H9 (cell line): ENCODE results near the gene KCNH5. TPM values are rescaled to one million over a fixed set of nuclear protein-coding genes. Genes with fewer than 3 reads are reported as not detected.

Source experiments
- DNase-seq: peaks from one replicate; pipeline ENCODE4 v3.0.0-alpha.2; 2017
- H2AFZ ChIP-seq: one replicate; pipeline ENCODE4 v1.6.1; 2013; ENCODE audit warnings: mild to moderate bottlenecking, low read length, control low read depth, moderate library complexity
- H2AK5ac ChIP-seq: 2 replicates; pipeline ENCODE4 v1.6.1; 2013; ENCODE audit warnings: low read length, control low read depth, mixed read lengths; ENCODE audit not compliant: insufficient read length
- H2BK120ac ChIP-seq: one replicate; pipeline ENCODE4 v1.6.1; 2013; ENCODE audit warnings: low read depth, mild to moderate bottlenecking, low read length, control low read depth, inconsistent platforms; ENCODE audit not compliant: poor library complexity, severe bottlenecking
- H2BK12ac ChIP-seq: 2 replicates; pipeline ENCODE4 v1.6.1; 2013; ENCODE audit warnings: low read length, control low read depth, mixed read lengths, low read depth; ENCODE audit not compliant: insufficient read length
- H2BK15ac ChIP-seq: 2 replicates; pipeline ENCODE4 v1.6.1; 2013; ENCODE audit warnings: low read depth, low read length, control low read depth
- H2BK20ac ChIP-seq: one replicate; pipeline ENCODE4 v1.6.1; 2013; ENCODE audit warnings: low read depth, mild to moderate bottlenecking, low read length, control low read depth, inconsistent platforms; ENCODE audit not compliant: poor library complexity, severe bottlenecking
- H2BK5ac ChIP-seq: 2 replicates; pipeline ENCODE4 v1.6.1; 2013; ENCODE audit warnings: low read length, control low read depth, mixed read lengths; ENCODE audit not compliant: insufficient read length
- H3K14ac ChIP-seq: 2 replicates; pipeline ENCODE4 v1.6.1; 2013; ENCODE audit warnings: low read length, control low read depth; ENCODE audit not compliant: insufficient read depth
- H3K18ac ChIP-seq: 2 replicates; pipeline ENCODE4 v1.6.1; 2013; ENCODE audit warnings: low read depth, mild to moderate bottlenecking, mixed read lengths, low read length, control low read depth; ENCODE audit not compliant: insufficient read length
- H3K23ac ChIP-seq: 2 replicates; pipeline ENCODE4 v1.6.1; 2013; ENCODE audit warnings: low read length, control low read depth, mixed read lengths, low read depth; ENCODE audit not compliant: insufficient read length
- H3K23me2 ChIP-seq: 2 replicates; pipeline ENCODE4 v1.6.1; 2013; ENCODE audit warnings: low read depth, mild to moderate bottlenecking, mixed read lengths, low read length, control low read depth; ENCODE audit not compliant: insufficient read length, poor library complexity, severe bottlenecking
- H3K27ac ChIP-seq: 2 replicates; pipeline ENCODE4 v1.5.1; 2013; ENCODE audit warnings: low read length, control low read depth, mixed read lengths, low read depth; ENCODE audit not compliant: insufficient read length
- H3K27me3 ChIP-seq: 2 replicates; pipeline ENCODE4 v1.6.1; 2013; ENCODE audit warnings: low read length, control low read depth, inconsistent platforms; ENCODE audit not compliant: insufficient read depth
- H3K4ac ChIP-seq: 2 replicates; pipeline ENCODE4 v1.6.1; 2013; ENCODE audit warnings: low read depth, mild to moderate bottlenecking, control low read depth, inconsistent platforms, low read length, moderate library complexity
- H3K4me1 ChIP-seq: 2 replicates; pipeline ENCODE4 v1.6.1; 2013; ENCODE audit warnings: low read length, control low read depth, inconsistent platforms; ENCODE audit not compliant: insufficient read depth
- H3K4me2 ChIP-seq: 2 replicates; pipeline ENCODE4 v1.6.1; 2013; ENCODE audit warnings: low read length, control low read depth, mixed read lengths; ENCODE audit not compliant: insufficient read length, insufficient read depth
- H3K56ac ChIP-seq: 2 replicates; pipeline ENCODE4 v1.6.1; 2013; ENCODE audit warnings: low read depth, mild to moderate bottlenecking, mixed read lengths, low read length, control low read depth; ENCODE audit not compliant: insufficient read length
- H3K79me1 ChIP-seq: 2 replicates; pipeline ENCODE4 v1.6.1; 2013; ENCODE audit warnings: low read depth, mild to moderate bottlenecking, moderate library complexity, low read length, control low read depth, inconsistent platforms; ENCODE audit not compliant: insufficient read depth, poor library complexity, severe bottlenecking
- H3K79me2 ChIP-seq: 2 replicates; pipeline ENCODE4 v1.6.1; 2013; ENCODE audit warnings: low read length, control low read depth, inconsistent platforms; ENCODE audit not compliant: insufficient read depth
- H3K9ac ChIP-seq: 2 replicates; pipeline ENCODE4 v1.6.1; 2013; ENCODE audit warnings: low read length, control low read depth, mixed read lengths; ENCODE audit not compliant: insufficient read length; ENCODE audit errors: extremely low read depth
- H3K9me3 ChIP-seq: one replicate; pipeline ENCODE4 v1.6.1; 2013; ENCODE audit warnings: low read depth, low read length, inconsistent platforms; ENCODE audit not compliant: control insufficient read depth
- H3T11ph ChIP-seq: one replicate; pipeline ENCODE4 v1.6.1; 2013; ENCODE audit warnings: mild to moderate bottlenecking, low read length, control low read depth, inconsistent platforms
- H4K20me1 ChIP-seq: one replicate; pipeline ENCODE4 v1.6.1; 2013; ENCODE audit not compliant: control insufficient read depth, insufficient read length, insufficient read depth
- H4K5ac ChIP-seq: 2 replicates; pipeline ENCODE4 v1.6.1; 2013; ENCODE audit warnings: low read depth, mild to moderate bottlenecking, mixed read lengths, low read length, control low read depth; ENCODE audit not compliant: insufficient read length
- H4K8ac ChIP-seq: replicated peaks from 2 replicates; pipeline ENCODE4 v1.6.1; 2013; ENCODE audit warnings: low read length, control low read depth, mixed read lengths, low read depth; ENCODE audit not compliant: insufficient read length
- H4K91ac ChIP-seq: 2 replicates; pipeline ENCODE4 v1.6.1; 2013; ENCODE audit warnings: low read depth, mild to moderate bottlenecking, moderate library complexity, mixed read lengths, low read length, control low read depth; ENCODE audit not compliant: insufficient read length
- H3K27ac Mint-ChIP-seq, 3 experiments: 2 replicates in 2 of 3; 3 replicates in 1 of 3; pipeline ENCODE4 v1.8.0; 2020 to 2021; ENCODE audit warnings: mixed read lengths in 3 of 3, mild to moderate bottlenecking in 1 of 3, moderate library complexity in 1 of 3
- H3K27me3 Mint-ChIP-seq: 2 replicates; pipeline ENCODE4 v1.8.0; 2021; ENCODE audit warnings: low read depth, mild to moderate bottlenecking, moderate library complexity, mixed read lengths
- H3K36me3 Mint-ChIP-seq, 3 experiments: 2 replicates in 2 of 3; 3 replicates in 1 of 3; pipeline ENCODE4 v1.8.0; 2020 to 2021; ENCODE audit warnings: low read depth in 3 of 3, mixed read lengths in 3 of 3; ENCODE audit not compliant: insufficient read depth in 1 of 3
- H3K4me1 Mint-ChIP-seq, 2 experiments: 2 replicates each; pipeline ENCODE4 v1.8.0; 2020; ENCODE audit warnings: mixed read lengths in 2 of 2
- H3K4me3 Mint-ChIP-seq, 2 experiments: 2 replicates in 1 of 2; 3 replicates in 1 of 2; pipeline ENCODE4 v1.8.0; 2020 to 2021; ENCODE audit warnings: mild to moderate bottlenecking in 2 of 2, mixed read lengths in 2 of 2, moderate library complexity in 1 of 2
- H3K9me3 Mint-ChIP-seq, 2 experiments: 2 replicates in 1 of 2; 3 replicates in 1 of 2; pipeline ENCODE4 v1.8.0; 2020; ENCODE audit warnings: mild to moderate bottlenecking in 2 of 2, mixed read lengths in 2 of 2, moderate library complexity in 1 of 2
- WGBS: extraction: QIAGEN DNeasy Blood & Tissue Kit; methylation state at CpG from one replicate; pipeline ENCODE4 v1.1.7; 2013; ENCODE audit warnings: missing lambda C conversion rate, low lambda C conversion rate, mixed read lengths; ENCODE audit not compliant: insufficient read length; ENCODE audit errors: extremely low coverage; 5-methylcytosine and 5-hydroxymethylcytosine counted together
- total RNA-seq: library from RNA; stranded (reverse); gene quantifications from 2 replicates; pipeline ENCODE4 v1.2.1, GENCODE V29; 2021
- TF ChIP-seq, protein P1 (sequence below): fragments of 200-600 bp; sonication (generic); conservative IDR thresholded peaks from 3 replicates; pipeline ENCODE4 v1.8.0; 2021; ENCODE audit warnings: antibody characterized with exemption, mild to moderate bottlenecking

The KCNH5 gene
- total RNA-seq, 1 experiment from 2014 or later, result 0.42 TPM

DNA sequence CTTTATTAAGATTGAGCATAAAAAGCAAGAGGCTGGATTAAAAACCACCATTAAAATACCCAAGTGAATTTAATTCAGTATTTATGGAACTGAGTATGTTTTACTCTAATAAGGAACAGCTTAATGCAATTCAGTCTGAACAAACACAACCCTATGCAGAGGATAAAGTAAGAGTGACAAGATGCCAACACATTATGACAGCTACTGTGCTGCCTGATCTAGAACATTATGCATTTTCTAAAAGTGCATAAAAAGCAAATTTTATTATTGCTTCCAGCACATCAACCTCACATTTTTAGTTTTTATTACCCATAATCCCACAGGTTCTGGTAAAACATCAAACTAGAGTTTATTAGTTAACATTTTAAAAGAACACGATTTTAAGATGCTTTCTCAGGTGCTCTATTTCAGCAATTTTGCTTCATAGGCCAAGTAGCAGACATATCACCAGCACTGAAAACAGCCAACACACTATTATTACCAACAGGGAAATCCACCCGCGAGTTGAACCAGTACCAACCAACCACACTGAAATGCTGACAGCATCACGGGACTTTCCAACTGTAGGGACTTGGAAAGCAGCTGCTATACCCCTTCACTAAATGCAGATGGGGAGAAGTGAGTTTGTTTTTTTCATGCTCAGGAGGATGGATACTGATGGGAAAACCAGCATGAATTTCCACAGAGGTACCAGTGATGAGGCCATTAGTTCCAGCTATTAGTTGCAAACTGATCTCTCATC is 372.1 kb downstream of the KCNH5 start:
- Histone ChIP-seq H3K14ac (no peak overlapping the region), H4K5ac (no peak overlapping the region), H2BK12ac (no peak overlapping the region), H4K91ac (no peak overlapping the region), H3K79me2 (no peaks in the 10 kb centered on the region), H3K18ac (no peak overlapping the region), H3K9ac (no peak overlapping the region), H4K20me1 (no peaks in the 10 kb centered on the region), H3K4me1 (no peaks in the 10 kb centered on the region), H2AFZ (no peak overlapping the region), H3K9me3 (no peaks in the 10 kb centered on the region), H2BK15ac (no peak overlapping the region), H2BK20ac (no peak overlapping the region), H3K23me2 (no peaks in the 10 kb centered on the region), H2BK5ac (no peak overlapping the region), H3K4ac (no peak overlapping the region), H3K27ac (no peak overlapping the region), H3K79me1 (no peaks in the 10 kb centered on the region), H2BK120ac (no peak overlapping the region), H4K8ac (no peak overlapping the region), H2AK5ac (no peak overlapping the region), H3K23ac (no peak overlapping the region), H3K4me2 (no peak overlapping the region), H3K56ac (no peak overlapping the region), H3T11ph (no peak overlapping the region), H3K27me3 (no peaks in the 10 kb centered on the region)
- Mint-ChIP-seq H3K4me3 (no peak overlapping the region), H3K4me1 (no peaks in the 10 kb centered on the region), H3K27ac (peak overlapping the region in 1 of 3 experiments; percentile 22; a peak in 1 of 7 replicates), H3K36me3 (no peaks in the 10 kb centered on the region), H3K9me3 (no peaks in the 10 kb centered on the region), H3K27me3 (peaks cover 2% of the 10 kb centered on the region; the same call in 1 of the 2 replicates)
- WGBS, result no CpG with 5 or more reads among the region's 4 CpGs
- DNase-seq, result no peak
- TF ChIP-seq, protein P1, sequence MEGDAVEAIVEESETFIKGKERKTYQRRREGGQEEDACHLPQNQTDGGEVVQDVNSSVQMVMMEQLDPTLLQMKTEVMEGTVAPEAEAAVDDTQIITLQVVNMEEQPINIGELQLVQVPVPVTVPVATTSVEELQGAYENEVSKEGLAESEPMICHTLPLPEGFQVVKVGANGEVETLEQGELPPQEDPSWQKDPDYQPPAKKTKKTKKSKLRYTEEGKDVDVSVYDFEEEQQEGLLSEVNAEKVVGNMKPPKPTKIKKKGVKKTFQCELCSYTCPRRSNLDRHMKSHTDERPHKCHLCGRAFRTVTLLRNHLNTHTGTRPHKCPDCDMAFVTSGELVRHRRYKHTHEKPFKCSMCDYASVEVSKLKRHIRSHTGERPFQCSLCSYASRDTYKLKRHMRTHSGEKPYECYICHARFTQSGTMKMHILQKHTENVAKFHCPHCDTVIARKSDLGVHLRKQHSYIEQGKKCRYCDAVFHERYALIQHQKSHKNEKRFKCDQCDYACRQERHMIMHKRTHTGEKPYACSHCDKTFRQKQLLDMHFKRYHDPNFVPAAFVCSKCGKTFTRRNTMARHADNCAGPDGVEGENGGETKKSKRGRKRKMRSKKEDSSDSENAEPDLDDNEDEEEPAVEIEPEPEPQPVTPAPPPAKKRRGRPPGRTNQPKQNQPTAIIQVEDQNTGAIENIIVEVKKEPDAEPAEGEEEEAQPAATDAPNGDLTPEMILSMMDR, result no peak
